ENCODE measurements around the gene OCSTAMP.

The OCSTAMP gene

DNA sequence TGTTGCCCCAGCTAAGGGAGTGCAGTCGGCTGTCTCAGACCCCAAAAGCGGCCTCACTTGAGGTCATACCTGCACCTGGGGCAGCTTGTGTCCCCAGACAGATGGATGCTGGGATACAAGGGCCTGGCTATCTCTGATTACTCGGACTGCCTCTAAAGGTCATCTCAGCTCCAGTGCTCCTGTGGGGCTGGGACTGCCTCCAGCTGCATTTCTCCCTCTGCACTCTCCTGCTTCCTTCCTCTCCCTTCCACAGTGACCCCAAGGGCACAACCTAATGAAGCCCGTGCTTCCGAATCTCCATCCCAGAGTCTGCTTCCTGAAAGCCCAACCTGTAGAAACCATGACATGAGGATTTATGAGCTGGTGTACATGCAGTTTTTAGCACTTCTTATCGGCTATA is 22.8 kb upstream of the OCSTAMP start:
- no peak for DNase-seq

DNA sequence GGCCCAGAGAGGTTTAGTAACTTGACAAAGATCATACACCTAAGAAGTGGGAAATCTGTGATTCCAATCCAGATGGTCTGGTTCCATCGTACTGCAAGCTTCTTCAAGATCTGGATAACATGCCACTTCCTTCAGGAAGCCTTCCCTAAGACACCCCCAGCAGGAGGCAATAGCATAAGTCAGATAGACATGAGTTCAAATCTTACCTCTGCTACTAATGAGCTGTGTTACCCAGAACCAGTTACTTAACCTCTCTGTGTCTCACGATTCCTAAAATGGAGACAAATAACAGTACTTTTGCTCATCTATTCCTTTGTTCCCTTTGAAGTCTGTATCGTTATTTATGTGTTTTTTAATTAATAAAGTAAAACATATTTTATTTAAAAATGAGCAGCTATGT is 22.3 kb upstream of the OCSTAMP start:
- DNase-seq: no peak

DNA sequence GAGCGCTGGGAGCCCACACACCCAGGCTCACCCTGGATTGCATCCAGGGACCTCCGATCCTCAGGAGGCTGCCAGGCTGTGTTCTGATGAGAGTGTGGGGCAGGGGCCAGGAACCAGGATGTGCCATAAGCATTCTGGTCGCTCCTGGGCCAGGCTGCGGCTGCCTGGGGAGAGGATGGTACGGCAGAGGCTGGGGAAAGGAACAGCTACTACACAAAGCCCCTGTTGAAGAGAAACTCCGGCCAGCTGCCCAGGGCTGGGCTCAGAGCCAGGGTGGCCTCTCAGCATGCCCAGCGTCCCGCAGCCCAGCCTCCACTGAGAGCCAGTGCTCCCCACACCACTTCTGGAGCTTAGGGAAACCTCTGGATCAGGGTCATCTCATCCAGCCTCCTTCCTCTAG is 21.7 kb upstream of the OCSTAMP start:
- no peak for DNase-seq

DNA sequence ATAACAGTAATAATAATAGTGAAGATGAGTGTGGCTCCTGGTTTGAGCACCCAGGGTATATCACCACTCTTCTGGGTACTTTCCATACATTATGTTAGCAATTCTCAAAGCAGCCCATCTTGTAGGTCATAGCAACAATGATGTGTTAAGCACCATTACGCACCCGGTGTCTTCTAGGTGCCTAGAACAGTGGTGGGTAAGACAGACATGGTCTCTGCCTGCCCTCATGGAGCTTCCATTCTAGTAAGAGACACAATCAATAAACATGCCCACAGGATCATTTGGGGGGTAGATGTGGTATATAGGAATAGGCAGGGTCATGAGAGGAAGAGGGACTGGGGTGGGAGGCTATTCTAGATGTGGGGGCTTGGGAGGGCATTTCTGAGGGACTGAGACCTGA is 21.0 kb upstream of the OCSTAMP start:
- DNase-seq: no peak

- no peak for DNase-seq
Observed at GRCh38 chr20:46570956-46571355, 20.5 kb upstream of the OCSTAMP start.

DNA sequence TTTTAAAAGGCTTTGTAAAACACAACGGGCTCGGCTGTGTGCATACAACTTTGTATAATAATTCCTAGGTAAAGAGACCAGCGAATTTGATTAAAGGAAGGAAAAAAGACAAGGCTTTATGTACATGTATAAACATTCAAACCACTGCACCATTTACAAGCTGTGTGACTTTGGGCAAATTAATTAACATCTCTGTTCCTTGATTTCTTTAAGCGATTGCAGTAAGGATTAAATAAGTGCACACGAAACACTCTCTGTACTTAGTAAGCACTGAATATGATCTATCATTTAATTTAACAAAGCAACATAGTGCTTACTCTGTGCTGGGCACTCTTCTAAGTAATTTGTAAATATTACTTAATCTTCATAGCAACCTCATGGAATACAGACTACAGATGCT is 19.5 kb upstream of the OCSTAMP start:
- no peak for DNase-seq

GRCh38 chr20:46568570-46569129 is 18.2 kb upstream of the OCSTAMP start:
- no peak for DNase-seq

- no peak for DNase-seq
Observed at GRCh38 chr20:46566125-46566524, 15.7 kb upstream of the OCSTAMP start.

- no peak for DNase-seq
Observed at GRCh38 chr20:46564241-46564957, 13.9 kb upstream of the OCSTAMP start.

GRCh38 chr20:46563860-46564221 is 13.4 kb upstream of the OCSTAMP start:
- no peak for DNase-seq

- DNase-seq: no peak
Observed at GRCh38 chr20:46563170-46563859, 12.9 kb upstream of the OCSTAMP start.

- peak; percentile 47 for DNase-seq
Observed at GRCh38 chr20:46562373-46563169, 12.1 kb upstream of the OCSTAMP start.

DNA sequence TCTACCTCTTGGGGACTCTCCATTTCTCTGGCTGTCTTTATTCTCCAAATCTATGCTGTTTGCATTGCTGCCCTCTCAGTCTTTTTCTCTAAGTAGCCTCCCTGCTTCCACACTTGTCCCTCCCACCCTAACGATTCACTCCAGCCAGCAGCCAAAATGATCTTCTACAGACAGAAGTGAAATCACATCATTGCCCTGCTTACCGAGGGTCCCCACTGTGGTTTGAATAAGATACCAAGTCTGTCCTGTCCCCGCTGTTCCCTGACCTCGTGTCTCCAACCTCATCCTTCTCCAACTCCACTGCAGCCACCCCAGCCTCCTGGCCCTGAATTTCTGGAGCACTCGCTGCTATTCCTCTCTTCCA is 11.5 kb upstream of the OCSTAMP start:
- no peak for DNase-seq

DNA sequence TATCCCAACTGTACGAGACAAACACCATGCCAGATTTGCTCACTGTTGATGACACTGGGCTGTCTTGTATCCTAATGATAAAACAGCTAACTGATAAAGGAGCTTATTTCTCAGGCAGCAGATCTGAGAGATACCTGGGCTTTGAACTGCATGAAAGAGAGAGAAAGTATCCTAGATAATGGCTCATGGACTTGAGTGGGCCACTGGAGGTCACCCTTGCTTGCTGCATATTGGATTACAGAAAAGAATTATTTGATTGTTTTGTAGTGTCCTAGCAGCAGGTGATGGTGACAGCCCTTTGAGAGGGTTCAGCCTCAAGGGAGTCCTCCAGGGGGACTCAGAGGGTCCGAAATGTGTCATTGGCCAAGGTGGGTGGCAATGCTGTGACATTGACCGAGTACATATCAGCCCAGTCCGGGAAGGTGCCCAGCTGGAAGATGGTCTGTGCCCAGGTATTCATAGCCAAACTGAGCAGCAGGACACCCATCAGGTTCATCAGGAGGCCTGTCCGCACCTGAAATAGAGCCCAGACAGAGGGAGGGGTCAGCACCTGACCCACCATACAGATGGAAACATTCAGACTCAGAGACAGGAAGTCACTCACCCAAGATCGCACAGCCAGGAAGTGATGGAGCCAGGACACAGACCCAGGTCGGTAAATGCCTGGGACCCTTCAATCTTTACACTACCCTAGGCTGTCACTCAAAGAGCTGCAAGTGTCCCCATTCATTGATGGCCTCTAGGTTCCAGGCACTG is 9.4 kb upstream of the OCSTAMP start:
- no peak for DNase-seq

DNA sequence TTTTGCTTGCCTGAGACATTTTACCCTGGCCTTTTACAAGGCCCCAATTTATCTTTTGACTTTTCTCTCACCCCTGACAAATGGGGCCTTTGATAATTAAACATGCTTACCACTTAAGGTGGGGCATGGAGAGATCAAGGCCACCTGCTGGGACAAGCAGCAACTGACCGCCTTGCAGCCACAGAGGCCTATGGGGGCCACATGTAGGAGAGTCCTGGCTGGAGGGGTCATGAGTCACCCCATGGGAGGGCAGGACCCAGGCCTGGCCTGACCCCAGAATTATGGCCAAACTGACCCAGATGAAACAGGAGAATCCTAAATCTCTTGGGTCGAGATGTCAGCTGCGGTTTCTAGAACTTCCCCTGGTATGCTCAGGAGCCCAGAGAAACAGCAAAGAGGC is 8.5 kb upstream of the OCSTAMP start:
- DNase-seq: no peak

DNA sequence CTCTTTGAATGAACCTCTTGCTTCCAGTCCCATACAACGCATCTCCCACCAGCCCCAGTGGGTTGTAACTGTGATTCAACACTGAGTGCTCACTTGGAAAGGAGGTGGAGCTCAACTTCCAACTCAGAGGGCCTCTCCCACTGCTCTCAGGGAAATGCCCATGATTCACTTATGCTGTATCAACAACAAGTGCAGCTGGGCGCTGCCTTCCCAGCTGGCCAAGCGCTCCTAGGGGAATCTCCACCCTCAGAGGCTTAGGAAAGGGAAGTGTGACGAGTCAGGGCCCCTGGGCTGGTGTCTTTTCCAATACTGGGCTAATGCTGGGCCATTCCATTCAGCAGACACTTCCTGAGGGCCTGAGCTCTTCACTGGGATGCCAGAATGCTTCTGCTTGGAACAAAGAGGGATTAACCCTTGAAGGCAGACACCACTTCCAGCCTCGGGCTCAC is 8.1 kb upstream of the OCSTAMP start:
- no peak for DNase-seq

GRCh38 chr20:46557231-46557956 is 6.9 kb upstream of the OCSTAMP start:
- DNase-seq: no peak

GRCh38 chr20:46555370-46555956 is 5.0 kb upstream of the OCSTAMP start:
- DNase-seq: no peak

DNA sequence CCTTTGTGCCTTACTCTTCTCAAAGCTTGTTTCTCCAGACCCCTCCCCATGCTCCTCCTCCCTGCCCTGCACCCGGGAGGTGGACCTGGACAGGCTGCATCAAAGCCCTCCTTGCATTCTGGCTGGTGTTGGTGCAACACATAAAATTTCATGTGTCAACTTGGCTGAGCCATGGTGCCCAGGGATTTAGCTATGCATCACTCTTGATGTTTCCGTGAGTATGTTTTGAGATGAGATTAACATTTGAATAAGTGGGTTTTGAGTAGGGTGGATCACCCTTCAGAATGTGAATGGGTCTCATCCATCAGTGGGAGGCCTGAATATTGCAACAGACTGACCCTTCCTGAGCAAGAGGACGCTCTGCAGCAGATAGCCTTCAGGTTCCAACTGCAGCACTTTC is 4.4 kb upstream of the OCSTAMP start:
- no peak for DNase-seq

DNA sequence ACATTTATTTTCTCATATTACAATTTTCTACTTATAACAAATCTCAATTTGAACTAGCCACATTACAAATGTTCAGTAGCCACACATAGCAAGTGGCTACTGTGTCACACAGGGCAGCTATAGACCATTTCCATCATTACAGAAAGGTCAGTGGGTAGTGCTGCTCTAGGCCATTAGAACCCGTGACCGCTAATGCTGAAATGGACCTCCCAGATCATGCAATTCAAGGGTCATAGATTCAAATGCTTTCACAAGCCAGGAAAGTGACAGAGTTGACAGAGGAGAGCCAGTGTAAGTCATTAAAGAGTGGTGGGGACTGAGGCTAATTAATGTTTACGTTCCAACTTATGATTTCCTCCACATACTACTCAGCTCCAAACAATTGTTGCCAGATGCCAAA is 3.5 kb upstream of the OCSTAMP start:
- no peak for DNase-seq

DNA sequence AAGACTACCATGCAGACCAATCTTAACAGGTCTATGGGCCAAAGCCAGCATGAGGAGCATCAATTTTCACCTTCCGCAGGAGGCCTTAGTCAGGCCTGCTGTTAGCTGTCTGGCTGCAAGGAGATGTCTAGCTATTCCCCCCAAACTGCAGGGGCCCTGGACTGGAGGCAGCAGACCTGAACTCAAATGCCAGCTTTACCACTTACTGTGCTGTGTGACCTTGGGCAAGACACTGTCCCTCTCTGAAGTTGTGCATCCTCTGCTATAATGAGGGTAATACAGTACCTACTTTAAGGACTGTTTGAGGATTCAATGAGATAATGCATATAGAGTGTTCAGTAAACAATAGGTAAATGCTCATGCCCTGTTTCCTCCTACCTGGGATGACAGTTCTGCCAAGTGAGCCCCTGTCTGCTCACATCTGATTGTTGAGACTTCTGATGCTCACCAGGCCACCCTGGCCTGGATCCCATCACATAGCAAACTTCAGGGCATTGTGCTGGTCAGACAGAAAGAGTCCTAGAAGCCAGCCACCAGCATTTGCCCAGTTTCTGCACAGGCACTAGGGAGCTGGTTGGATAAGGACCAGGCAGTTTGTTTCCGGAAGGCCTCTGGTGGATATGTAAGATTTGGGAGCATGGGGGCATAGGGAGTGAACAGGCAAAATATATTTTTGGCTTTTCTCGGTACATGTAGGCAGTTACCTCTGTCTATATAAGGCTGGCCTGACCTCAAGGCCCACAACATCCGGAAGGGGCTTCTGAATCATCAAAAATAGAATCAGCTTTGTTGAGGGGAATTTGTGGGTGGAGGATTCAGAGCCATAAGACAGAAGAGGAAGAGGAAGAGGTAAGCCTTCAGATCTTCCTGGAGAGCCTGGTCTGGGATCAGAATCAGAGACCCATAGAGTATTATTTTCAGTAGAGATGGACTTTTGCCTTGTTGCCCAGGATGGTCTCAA is 2.3 kb upstream of the OCSTAMP start:
- peak; percentile 52 for DNase-seq
